T follicular helper cell (primary cell): ENCODE measurements around the gene RABGEF1.
"Not testable (repeated sequence)": the region's sequence is repeated elsewhere in the genome, so short reads cannot be mapped to it uniquely, and the experiment has no call there.

Experiments
- DNase-seq: peaks from one replicate; pipeline ENCODE4 v3.0.0-alpha.2; 2020; ENCODE audit warnings: low read depth

The RABGEF1 gene

GRCh38 chr7:66735154-66735553 lies 5.4 kb upstream of the RABGEF1 start:
- DNase-seq, result no peak

GRCh38 chr7:66735850-66736249 lies 4.7 kb upstream of the RABGEF1 start:
- no peak for DNase-seq

- DNase-seq, result no peak
These were observed 3.6 kb upstream of the RABGEF1 start for GRCh38 chr7:66736892-66737291.

GRCh38 chr7:66737667-66738066 lies 2.9 kb upstream of the RABGEF1 start:
- no peak for DNase-seq

- no peak for DNase-seq
These were observed 1.1 kb upstream of the RABGEF1 start for GRCh38 chr7:66739477-66739876.

GRCh38 chr7:66739953-66740301 lies 606 bp upstream of the RABGEF1 start:
- no peak for DNase-seq

- DNase-seq, result peak; percentile 11
These were observed 612 bp downstream of the RABGEF1 start for GRCh38 chr7:66740980-66741709.

GRCh38 chr7:66741710-66742049 lies 1.1 kb downstream of the RABGEF1 start:
- no peak for DNase-seq

GRCh38 chr7:66742298-66742697 lies 1.8 kb downstream of the RABGEF1 start:
- not testable (repeated sequence) for DNase-seq

GRCh38 chr7:66743920-66744319 lies 3.4 kb downstream of the RABGEF1 start:
- no peak for DNase-seq

GRCh38 chr7:66747385-66747784 lies 6.9 kb downstream of the RABGEF1 start:
- DNase-seq, result no peak

- no peak for DNase-seq
These were observed 7.5 kb downstream of the RABGEF1 start for GRCh38 chr7:66747881-66748511.

GRCh38 chr7:66748791-66749190 lies 8.3 kb downstream of the RABGEF1 start:
- DNase-seq, result no peak

GRCh38 chr7:66751945-66752344 lies 11.4 kb downstream of the RABGEF1 start:
- DNase-seq, result no peak

- no peak for DNase-seq
These were observed 14.0 kb downstream of the RABGEF1 start for GRCh38 chr7:66754541-66754940.

- DNase-seq, result not testable (repeated sequence)
These were observed 14.5 kb downstream of the RABGEF1 start for GRCh38 chr7:66755059-66755458.

- DNase-seq, result not testable (repeated sequence)
These were observed 15.7 kb downstream of the RABGEF1 start for GRCh38 chr7:66756227-66756626.

GRCh38 chr7:66756889-66757288 lies 16.4 kb downstream of the RABGEF1 start:
- DNase-seq, result no peak

GRCh38 chr7:66757939-66758338 lies 17.4 kb downstream of the RABGEF1 start:
- no peak for DNase-seq

- no peak for DNase-seq
These were observed 18.6 kb downstream of the RABGEF1 start for GRCh38 chr7:66758950-66759628.

GRCh38 chr7:66763183-66763582 lies 22.6 kb downstream of the RABGEF1 start:
- not testable (repeated sequence) for DNase-seq

GRCh38 chr7:66763633-66764355 lies 23.3 kb downstream of the RABGEF1 start:
- not testable (repeated sequence) for DNase-seq

GRCh38 chr7:66764905-66765304 lies 24.4 kb downstream of the RABGEF1 start:
- DNase-seq, result not testable (repeated sequence)
